Tibial nerve (tissue), 4 donors: ENCODE results near the gene CREB3L1.

Source experiments
- EP300 ChIP-seq, 2 donors: sonication (generic); formaldehyde crosslinking; IDR thresholded peaks; one replicate each; pipeline ENCODE4 v1.6.1; 2017; ENCODE audit warnings: antibody characterized with exemption in 2 of 2, mild to moderate bottlenecking in 1 of 2
- POLR2A ChIP-seq, 2 donors: fragments of 450-650 bp; IDR thresholded peaks; one replicate each; pipeline ENCODE4 v1.6.1; 2017; ENCODE audit warnings: antibody characterized with exemption in 2 of 2, mild to moderate bottlenecking in 2 of 2, moderate library complexity in 2 of 2
- TF ChIP-seq, protein P1 (sequence below), 5 experiments: fragments of 200-600 bp in 3 of 5; fragments of 450-650 bp in 2 of 5; sonication (generic) in 3 of 5; IDR thresholded peaks; one replicate each; pipeline ENCODE4 v1.5.1; 2016 to 2019; ENCODE audit warnings: antibody characterized with exemption in 5 of 5, mild to moderate bottlenecking in 3 of 5, moderate library complexity in 2 of 5

DNA sequence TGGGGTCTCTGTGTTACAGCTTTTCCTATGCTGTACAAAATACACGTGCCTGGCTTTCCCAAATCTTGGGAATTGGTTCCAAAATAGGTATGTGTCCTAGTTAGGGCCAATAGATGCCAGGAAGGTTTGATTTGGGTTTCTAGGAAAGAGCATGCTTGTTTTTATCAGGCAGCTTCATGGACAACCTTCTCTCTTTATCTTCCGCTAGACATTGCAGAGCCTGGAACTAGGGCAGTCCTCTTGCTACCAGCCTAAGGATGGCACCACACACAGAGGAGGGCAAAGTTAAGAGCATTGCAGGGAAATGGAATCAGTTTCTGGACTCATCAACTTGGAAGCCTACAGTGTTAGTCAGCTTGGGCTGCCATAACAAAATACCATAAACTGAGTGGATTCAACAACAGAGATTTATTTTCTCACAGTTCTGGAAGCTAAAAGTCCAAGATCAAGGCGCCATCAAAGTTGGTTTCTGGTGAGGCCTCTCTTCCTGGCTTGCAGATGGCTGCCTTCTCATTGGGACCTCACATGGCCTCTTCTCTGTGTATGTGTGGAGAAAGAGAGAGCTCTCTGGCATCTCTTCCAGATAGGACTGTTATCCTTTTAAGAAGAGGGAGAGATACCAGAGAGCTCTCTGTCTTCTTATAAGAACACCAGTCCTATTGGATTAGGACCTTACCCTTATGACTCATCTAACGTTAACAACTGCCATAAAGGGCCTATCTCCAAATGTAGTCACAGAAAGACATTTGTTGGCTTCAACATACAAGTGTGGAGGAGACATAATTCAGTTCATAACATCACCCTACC is 27.3 kb upstream of the CREB3L1 start:
- TF ChIP-seq, protein P1, sequence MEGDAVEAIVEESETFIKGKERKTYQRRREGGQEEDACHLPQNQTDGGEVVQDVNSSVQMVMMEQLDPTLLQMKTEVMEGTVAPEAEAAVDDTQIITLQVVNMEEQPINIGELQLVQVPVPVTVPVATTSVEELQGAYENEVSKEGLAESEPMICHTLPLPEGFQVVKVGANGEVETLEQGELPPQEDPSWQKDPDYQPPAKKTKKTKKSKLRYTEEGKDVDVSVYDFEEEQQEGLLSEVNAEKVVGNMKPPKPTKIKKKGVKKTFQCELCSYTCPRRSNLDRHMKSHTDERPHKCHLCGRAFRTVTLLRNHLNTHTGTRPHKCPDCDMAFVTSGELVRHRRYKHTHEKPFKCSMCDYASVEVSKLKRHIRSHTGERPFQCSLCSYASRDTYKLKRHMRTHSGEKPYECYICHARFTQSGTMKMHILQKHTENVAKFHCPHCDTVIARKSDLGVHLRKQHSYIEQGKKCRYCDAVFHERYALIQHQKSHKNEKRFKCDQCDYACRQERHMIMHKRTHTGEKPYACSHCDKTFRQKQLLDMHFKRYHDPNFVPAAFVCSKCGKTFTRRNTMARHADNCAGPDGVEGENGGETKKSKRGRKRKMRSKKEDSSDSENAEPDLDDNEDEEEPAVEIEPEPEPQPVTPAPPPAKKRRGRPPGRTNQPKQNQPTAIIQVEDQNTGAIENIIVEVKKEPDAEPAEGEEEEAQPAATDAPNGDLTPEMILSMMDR (IDR thresholded peaks at IDR 0.05), result no peak
- TF ChIP-seq POLR2A (IDR thresholded peaks at IDR 0.05), result no peak
- TF ChIP-seq EP300 (IDR thresholded peaks at IDR 0.05), result no peak
